NCI-H2081 (cell line): ENCODE data around the gene FAM162A.
"Not testable (repeated sequence)": the region's sequence is repeated elsewhere in the genome, so short reads cannot be mapped to it uniquely, and the experiment has no call there.

Experiments
- DNase-seq, 2 experiments: peaks; one replicate each; lab custom pipeline; 2025; lab: John Stamatoyannopoulos, UW

FAM162A gene, protein sequence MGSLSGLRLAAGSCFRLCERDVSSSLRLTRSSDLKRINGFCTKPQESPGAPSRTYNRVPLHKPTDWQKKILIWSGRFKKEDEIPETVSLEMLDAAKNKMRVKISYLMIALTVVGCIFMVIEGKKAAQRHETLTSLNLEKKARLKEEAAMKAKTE

DNA sequence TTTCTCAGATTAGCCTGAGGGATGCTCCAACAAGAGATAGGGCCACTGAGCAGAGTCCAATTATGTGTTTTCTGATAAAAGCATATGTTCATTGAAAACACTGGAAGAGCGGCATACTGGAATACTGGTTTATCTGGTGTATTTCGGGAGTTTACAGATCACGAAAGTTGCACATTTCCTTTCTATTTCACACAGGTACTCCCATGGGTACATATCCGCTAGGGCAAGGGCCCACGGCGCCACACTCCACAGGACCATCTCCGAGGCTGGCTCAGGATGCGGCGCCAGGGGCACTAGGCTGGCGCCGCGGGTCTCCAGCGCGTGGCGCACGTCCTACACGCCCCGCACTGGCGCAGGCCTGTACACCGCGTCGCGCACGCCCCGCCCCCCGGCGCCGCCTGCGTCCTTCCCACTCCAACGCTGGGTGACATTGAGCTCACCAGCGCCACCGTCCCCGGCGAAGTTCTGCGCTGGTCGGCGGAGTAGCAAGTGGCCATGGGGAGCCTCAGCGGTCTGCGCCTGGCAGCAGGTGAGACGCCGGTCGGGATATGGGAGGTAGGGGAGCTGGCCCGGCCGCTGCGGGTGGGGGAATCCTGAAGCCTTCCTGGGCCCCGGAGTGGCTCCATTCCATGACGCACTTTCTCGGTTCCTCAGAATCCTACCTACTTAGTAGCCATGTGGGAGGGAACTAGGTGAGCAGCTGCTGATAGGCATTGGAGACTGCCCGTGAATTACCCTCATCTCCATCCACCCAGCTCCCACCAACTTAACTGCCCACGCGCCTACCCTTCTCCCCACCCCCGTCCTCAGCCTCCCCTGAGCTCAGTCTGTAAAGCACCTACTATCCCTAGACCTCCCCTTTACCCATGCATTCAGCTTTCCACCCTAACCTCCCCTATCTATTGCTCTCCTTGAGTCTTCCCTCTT, at the start of gene FAM162A:
FAM162A (plus strand) TSS at position 412 of the 927 bp plus-strand sequence; CDS start at position 496, 84 bp downstream.
- peak; percentile 98 to 99 for DNase-seq

DNA sequence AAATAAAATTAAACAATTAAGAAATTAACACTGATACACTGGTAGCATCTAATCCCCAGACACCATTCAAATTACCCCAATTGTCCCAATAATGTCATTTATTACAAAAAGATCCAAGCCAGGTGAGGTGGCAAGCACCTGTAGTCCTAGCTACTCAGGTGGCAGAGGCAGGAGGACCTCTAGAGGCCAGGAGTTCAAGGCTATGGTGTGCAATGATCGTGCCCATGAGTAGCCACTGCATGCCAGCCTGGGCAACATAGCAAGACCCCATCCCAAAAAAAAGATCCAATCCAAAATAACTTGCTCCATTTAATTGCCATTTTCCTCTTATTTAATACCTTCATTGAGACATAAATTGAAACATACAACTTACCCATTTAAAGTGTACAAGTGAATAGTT, 41.2 kb upstream of the FAM162A start:
- DNase-seq: no peak

DNA sequence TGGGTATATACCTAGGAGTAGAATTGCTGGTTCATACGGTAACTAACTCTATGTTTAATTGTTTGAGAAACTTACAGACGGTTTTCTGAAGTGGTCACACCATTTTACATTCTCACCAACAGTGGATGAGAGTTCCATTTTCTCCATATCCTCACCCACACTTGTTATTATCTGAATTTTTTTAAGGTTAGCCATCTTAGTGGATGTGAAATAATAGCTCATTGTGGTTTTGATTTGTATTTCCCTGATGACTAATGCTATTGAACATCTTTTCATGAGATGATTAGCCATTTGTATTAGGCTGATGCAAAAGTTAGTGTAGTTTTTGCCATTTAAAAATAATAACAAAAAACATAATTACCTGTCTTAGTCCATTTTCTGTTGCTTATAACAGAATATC, 40.3 kb upstream of the FAM162A start:
- DNase-seq: no peak

DNA sequence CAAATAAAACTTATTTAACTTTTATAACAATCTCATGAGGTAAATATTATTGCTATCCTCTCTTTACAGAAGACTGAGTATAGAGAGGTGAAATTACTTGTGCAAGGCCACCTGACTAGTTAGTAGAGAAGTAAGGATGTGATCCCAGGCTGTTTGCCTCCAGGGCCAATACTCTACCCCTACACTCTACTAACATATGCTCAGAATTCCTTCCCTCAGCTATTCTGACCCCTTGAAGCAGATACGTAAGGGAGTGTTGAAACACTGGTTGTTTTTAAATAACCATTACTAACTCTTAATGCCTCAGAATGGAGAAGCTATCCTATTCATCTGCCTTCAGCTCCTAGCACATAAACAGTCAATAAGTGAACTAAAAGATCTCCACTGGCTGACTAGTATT, 34.8 kb upstream of the FAM162A start:
- DNase-seq: no peak

DNA sequence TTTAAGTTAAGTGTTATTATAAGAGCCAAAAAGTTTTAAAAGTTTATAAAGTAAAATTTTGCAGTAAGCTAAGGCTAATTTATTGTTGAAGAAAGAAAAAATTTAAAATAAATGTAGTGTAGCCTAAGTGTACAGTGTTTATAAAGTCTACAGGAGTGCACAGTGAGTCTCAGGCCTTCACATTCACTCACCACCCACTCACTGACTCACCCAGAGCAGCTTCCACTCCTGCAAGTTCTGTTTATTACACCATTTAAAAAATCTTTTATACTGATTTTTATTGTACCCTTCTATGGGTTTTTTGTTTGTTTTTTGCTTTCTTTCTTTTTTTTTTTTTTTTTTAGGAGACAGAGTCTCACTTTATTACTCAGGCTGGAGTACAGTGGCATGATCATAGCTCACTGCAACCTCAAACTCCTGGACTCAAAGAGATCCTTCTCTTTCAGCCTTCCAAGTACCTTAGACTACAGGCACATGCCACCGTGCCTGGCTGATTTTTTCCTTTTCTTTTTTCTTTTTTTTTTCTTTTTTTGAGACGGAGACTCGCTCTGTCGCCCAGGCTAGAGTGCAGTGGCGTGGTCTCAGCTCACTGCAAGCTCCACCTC, 33.1 kb upstream of the FAM162A start:
- no peak for DNase-seq

DNA sequence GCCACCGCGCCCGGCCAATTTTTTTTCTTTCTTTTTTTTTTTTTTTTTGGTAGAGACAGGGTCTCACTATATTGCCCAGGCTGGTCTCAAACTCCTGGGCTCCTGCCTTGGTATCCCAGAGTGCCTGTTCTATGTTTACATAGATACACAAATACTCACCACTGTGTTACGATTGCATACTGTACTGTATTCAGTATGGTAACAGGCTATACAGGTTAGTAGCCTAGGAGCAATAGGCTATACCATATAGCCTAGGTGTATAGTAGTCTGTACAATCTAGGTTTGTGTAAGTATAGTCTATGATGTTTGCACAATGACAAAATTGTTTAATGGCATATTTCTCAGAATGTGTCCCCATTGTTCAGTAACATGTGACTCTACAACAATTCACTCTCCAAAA, 32.4 kb upstream of the FAM162A start:
- peak in 1 of 2 experiments; percentile 13 for DNase-seq

DNA sequence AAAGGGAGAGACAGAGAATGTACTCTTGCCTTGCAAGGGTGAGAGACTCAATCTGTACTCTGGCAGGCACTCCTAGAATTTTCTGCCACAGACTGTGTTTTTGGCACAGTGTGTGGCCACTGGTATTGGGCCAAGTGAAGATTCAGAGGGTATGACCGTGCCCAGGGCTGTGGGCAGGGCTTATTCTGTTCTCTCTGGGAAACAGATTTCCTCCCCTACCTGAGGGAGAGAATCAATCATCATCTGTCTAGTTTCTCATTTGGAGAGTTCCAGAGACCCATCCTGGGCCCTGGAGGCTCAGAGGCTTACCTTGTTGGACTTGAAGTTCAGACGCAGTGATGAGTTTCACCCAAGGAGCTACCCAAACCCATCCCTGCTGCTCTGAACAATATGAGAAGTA, 30.8 kb upstream of the FAM162A start:
- peak in 1 of 2 experiments; percentile 28 for DNase-seq

DNA sequence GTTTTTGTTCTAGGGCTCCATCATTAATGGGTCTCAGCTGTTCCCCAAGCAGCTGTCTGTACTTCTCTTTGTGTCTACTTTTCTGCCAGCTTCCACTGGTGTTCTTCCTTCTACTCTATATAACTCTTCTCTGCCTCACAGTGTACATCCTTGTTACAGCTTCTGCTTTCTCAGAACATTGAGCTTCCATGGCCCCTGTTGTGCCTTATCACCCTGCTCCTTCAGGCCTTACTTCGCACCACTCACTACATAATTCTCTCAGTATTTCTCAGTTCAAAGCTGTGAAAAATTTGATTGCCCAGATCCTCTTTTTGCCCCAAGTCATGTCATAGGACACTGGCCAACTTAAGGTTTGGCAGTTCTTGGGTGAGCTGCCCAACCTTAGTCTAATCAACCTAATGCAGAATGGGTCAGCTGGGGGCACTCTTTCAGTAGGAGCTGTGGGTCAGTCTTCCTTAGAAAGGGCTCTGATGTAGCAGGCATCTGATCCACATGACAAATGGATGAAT, 30.0 kb upstream of the FAM162A start:
- no peak for DNase-seq

DNA sequence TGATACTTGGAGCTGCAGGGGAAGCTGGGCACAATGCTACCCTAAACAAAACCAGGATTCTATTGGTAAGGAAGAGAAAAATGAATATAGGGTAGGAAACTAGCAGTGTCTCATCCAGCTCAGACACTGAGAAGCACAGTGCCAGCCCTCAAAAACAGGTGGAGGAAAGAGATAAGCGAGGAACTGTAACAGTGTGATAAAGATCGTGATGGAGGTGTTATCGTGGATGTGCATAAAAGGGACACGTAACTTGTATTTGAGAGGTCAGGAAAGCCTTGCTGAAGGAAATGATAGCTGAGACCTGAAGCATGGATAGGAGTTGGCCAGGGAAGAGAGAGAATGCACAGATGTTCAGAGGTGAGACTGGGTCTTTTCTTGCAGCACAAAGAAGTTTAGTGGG, 28.4 kb upstream of the FAM162A start:
- DNase-seq: no peak

DNA sequence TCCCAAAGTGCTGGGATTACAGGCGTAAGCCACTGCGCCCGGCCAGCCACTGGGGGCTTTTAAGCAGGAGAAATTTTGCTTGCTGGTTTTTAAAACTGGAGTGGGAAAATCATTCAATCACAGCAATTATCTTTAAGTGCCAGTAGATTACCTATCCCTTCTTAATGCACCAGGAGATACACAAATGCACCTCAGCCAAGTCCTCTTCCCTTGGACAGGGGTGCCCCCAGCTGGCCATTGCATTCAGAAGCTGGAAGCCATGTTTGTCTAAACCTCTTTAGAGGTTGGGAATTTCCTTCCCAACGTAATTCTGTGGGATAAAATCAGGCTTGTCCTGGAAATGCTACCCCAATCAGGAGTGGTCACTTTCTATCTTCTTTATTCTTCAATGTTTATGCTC, 27.6 kb upstream of the FAM162A start:
- peak; percentile 54 to 69 for DNase-seq

DNA sequence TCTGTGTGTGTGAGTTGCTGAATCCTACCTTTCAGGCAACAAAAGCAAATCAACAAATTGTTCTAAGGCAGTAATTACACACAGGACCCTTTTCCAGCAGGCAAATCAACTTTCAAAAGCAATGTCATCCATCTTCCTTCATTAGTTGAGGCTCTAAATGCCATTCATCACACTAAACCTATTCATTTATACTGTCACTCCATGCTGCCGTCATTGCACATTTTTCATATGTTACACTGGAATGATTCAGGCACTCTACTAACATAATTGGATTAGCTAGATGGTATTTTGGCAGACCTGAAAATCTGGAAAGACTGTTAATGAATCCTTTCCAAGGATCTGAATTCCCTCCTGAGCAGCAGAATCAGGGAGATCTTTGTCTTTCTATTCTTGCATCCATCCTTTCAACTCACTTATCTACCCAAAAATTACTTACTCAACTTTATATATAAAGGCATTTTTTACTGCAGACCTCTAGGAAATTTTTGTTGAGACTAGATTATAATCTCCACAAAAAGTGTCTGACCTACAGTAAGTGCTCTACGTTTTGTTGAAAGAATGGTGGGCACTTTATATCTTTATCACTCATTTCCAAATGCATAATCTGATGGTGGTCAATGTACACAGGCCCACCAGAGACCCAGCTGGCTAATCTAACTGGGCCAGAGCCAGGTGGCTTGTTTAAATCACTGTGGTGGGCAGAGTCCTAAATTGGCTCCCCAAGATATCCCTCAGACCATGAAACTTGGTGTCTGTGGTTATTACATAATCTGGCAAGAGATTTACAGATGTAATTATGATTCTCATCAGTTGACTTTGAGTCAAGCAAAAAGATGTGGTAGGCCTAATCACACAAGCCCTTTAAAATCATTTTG, 25.9 kb upstream of the FAM162A start:
- DNase-seq: peak in 1 of 2 experiments; percentile 24

DNA sequence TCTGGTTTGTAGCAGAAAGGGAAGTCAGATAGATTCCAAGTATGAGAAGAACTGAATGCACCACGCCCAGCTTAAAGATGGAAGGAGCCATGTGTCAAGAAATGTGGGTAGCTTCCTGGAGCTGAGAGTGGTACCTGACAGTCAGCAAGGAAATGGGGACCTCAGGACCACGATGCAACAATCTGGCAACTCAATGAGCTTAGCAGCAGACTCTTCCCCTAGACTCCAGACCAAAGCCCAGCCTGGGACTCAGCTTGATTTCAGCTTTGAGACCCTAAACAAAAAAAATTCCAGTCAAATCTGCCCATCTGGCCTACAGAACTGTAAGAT, 25.3 kb upstream of the FAM162A start:
- DNase-seq: no peak

DNA sequence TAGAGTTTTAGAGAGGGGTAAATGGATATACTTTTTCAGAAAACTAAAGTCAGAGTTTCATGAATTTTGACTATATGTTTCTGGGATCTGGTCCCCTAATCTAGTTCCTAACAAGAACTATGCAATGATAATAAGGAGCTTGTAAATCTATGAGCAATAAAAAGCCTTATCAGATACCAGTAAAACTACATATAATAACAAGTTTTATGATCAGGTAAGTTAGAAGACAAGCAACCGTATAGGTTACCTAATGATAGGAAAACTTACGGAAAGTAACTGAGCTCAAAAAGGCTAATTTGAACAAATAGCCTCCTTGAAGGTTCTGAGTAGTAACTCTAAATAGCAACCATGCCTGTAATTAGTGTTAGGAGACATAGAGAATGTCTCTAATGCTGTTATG, 22.0 kb upstream of the FAM162A start:
- DNase-seq: no peak

DNA sequence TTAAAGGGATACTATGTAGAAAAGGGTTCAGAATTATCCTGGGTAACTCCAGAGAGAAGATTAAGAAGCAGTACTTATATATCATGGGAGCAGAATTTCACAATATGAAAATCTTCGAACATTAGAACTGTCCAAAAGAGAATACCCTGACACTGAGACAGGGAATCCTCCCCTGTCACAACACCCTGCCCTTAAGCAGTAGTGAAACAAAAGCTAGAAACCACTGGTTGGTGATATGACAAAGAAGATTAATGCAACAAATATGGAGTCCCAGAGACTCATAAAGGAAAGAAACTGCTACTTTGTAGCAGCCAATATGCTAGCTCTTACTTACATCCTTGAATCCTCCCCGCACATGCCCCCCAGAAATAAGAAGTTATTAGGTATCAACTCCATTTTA, 19.5 kb upstream of the FAM162A start:
- no peak for DNase-seq

DNA sequence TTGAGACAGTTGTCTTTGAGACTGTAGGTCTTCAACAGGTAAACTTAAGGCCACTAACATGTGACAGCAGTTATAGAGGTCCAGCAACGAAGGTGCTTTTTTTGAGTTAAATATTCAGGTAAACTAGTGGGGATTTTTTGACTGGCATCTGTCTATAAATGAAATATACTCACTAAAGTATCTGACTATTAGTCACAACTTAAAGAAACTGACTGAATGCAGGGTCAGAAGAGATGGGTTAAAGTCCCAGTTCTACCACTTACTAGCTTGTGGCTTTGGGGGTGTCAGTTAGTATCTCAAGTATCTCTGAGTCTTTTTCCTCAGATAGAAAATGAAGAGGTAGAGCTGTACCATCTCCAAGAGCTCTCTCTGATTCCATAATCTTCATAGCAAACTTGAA, 18.9 kb upstream of the FAM162A start:
- no peak for DNase-seq

DNA sequence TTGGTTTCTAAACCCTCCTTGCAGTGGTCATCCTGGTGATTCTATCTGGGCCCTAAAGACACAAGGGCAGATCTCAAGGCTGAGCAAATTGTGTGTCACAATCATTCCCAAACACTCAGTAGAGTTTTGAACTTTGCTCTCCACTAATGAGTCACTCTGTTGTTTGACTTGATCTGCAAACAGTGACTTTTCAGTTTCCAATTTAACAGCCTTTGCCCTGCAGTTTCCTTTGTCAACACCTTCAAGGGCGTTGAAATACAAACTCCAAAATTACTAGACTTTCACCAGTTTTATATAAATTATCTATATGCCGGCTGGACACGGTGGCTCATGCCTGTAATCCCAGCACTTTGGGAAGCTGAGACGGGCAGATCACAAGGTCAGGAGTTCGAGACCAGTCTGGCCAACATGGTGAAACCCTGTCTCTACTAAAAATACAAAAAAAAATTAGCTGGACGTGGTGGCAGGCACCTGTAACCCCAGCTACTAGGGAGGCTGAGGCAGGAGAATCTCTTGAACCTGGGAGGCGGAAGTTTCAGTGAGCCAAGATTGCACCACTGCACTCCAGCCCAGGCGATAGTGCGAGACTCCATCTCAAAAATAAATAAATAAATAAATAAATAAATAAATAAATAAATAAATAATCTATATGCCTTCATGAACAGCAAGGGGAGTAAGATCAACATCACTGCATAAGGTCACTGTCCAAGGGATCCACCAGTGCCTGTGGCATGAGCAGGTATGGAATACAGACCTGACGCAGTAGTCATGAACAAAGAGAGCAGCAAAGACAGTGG, 18.2 kb upstream of the FAM162A start:
- DNase-seq: not testable (repeated sequence)

DNA sequence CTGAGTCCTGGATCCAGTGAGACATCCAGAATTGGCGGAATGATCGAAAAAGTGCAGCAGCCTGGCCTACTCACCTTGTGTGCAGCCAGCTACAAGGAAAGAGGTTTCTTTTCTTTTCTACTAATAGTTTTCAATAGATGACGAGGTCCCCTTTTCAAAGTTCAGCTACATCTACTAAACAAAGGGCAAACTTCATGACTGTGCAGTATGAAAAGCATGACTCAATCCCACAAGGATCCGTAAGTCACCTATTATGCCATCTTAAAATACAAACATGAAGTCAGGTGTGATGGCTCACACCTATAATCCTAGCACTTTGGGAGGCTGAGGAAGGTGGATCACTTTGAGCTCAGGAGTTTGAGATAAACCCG, 17.6 kb upstream of the FAM162A start:
- no peak for DNase-seq

DNA sequence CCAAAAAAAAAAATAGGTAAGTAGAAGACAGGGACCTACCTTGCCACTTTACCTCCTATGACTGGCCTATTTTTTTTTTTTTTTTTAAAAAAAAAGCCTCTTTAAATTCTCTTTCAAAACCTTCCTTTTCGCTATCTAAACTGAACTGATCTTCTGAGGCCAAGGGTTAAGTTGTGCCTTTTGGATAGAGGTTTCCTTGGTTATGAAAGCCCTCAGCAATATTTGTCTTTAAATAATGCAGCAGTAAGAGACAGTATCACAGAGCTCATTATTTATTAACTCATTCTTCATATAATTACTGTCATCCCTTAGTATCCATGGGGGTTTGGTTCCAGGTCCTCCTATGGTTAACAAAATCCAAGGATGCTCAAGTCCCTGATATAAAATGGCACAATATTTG, 9.9 kb upstream of the FAM162A start:
- DNase-seq: no peak

DNA sequence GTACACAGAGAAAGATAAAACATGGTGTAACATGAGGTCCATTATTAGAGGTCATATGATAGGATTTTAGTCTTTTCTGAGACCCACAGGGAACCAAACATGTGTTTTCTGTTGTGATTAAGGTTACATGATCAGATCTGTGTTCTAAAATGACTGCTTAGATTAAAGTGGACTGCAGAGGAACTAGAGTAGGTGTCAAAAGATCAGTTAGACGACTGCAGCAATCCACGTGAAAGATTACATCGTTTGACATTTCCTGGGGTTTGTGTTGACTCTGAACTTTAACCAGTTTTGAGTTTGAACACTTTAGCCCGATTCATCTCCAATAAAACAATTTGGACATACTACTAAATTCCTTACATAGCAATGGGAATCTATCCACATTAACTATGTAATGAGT, 6.0 kb upstream of the FAM162A start:
- DNase-seq: no peak

DNA sequence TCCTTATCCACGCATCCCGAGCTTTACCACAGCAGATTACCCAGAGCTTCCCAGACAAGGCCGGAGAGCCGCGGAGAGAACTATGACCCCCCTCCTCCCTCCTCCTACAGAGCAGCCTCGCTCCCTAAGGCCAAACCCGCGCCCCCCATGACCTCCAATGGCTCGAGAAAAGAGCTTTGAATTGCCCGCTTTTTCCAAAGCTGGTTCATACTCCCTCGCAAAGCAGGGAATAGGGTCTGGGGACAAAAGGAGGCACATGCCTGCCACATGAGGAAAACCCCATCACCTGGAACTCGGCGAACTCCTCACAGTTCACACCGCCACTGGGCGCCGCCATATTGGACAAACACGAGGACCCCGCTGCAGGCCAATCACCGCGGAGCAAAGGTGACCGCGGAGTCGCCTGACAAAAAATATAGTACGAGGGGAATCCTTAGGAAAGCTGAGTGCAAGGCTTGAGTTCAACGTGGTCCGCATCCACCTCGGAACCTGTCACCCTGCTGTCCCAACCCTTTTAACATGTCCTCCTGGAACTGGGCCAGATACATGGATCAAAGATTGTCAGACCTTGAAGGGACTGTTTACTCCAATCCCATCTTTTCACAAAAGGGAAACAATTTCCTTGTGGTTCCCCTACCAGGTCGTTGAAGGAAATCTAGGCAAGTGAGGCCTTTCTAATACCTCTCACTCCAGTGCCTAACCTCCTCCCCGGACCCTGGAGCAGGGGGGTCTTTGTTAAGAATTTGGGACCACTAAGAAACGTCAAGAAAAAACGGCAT, 905 bp upstream of the FAM162A start, which contains the start of gene MIX23:
MIX23 (minus strand) TSS at position 344 of the 779 bp plus-strand sequence; CDS start at position 337, 7 bp downstream.
- peak; percentile 90 to 96 for DNase-seq
